ENCODE results near the gene ARHGAP10. TPM values are rescaled to one million over a fixed set of nuclear protein-coding genes. Genes with fewer than 3 reads are reported as not detected.

Gene ARHGAP10, protein sequence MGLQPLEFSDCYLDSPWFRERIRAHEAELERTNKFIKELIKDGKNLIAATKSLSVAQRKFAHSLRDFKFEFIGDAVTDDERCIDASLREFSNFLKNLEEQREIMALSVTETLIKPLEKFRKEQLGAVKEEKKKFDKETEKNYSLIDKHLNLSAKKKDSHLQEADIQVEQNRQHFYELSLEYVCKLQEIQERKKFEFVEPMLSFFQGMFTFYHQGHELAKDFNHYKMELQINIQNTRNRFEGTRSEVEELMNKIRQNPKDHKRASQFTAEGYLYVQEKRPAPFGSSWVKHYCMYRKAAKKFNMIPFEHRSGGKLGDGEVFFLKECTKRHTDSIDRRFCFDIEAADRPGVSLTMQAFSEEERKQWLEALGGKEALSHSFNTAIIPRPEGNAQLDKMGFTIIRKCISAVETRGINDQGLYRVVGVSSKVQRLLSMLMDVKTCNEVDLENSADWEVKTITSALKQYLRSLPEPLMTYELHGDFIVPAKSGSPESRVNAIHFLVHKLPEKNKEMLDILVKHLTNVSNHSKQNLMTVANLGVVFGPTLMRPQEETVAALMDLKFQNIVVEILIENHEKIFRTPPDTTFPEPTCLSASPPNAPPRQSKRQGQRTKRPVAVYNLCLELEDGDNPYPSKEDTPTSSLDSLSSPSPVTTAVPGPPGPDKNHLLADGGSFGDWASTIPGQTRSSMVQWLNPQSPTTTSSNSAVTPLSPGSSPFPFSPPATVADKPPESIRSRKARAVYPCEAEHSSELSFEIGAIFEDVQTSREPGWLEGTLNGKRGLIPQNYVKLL
- polyA plus RNA-seq (2011; rRNA removed) (17.6 and 20.2 TPM in 2 replicates), polyA minus RNA-seq (2011; rRNA and poly(A)+ RNA removed) (17.4 and 18.3 TPM in 2 replicates)

DNA sequence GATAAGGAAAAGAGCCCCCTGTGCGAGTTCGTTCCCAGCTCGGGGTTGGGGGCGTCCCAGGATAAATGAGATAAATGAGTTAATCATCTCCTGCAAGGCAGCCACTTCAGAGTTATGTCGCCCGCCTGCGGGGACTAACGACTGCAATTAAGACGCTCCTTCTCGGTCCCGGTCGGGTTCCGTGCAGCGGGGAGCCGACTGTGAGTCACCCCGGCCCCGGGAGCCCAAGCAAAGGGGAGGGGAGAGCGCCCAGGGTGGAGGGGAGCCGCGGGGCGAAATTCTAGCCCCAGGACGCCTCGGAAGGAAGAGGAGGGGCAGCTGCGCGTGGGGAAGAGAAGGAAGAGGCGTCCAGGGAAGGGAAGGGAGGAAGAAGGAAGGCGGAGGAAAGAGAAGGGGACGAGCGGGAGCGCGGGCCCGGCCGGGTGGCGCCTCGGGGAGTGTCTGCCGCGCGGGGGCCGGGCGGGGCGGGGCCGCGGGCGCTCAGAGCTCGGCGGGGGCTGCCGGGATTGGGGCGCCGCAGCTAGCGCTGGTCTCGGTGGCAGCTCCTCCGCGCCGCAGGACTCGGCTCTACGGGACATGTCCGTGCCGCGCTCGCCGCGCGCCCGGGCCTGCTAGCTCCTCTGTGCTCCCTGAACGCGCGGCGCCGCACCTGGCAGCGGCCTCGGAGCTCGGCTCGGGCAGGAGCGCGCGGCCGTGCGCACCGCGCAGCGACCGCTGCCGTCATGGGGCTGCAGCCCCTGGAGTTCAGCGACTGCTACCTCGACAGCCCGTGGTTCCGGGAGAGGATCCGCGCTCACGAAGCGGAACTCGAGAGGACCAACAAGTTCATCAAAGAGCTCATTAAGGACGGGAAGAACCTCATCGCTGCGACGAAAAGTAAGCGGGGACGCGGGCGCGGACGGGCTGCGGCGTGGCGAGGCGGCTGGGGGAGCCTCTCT is at the start of gene ARHGAP10:
Gene ARHGAP10, plus strand, starts transcription at position 509 of the 938 bp plus-strand sequence. Its CDS starts 214 bp downstream, at position 723.
- no peak for DNase-seq (ENCODE audit: low read depth)
- TF ChIP-seq, protein P1, sequence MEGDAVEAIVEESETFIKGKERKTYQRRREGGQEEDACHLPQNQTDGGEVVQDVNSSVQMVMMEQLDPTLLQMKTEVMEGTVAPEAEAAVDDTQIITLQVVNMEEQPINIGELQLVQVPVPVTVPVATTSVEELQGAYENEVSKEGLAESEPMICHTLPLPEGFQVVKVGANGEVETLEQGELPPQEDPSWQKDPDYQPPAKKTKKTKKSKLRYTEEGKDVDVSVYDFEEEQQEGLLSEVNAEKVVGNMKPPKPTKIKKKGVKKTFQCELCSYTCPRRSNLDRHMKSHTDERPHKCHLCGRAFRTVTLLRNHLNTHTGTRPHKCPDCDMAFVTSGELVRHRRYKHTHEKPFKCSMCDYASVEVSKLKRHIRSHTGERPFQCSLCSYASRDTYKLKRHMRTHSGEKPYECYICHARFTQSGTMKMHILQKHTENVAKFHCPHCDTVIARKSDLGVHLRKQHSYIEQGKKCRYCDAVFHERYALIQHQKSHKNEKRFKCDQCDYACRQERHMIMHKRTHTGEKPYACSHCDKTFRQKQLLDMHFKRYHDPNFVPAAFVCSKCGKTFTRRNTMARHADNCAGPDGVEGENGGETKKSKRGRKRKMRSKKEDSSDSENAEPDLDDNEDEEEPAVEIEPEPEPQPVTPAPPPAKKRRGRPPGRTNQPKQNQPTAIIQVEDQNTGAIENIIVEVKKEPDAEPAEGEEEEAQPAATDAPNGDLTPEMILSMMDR (IDR thresholded peaks at IDR 0.05; ENCODE audit: insufficient read depth, low read depth, low read length) = no peak
- Histone ChIP-seq H3K27me3 (ENCODE audit: control insufficient read depth, insufficient read depth, low read length) (no peaks in the 10 kb centered on the region), H3K36me3 (ENCODE audit: control insufficient read depth, insufficient read depth, low read length) (no peaks in the 10 kb centered on the region), H3K4me3 (ENCODE audit: low read depth, low read length) (peak within 1 kb of the TSS; percentile 62)
- CTCF ChIA-PET = interaction anchor here (0.6 to 4.4 kb wide), 6 partner anchors 13 to 146 kb away, joined by 3 to 38 read pairs (median 3); no protein-coding TSS in a partner anchor
- POLR2A ChIA-PET = interaction anchor here (0.6 to 0.7 kb wide), 3 partner anchors 8 to 116 kb away, joined by 3 to 5 read pairs (median 5); no protein-coding TSS in a partner anchor

DNA sequence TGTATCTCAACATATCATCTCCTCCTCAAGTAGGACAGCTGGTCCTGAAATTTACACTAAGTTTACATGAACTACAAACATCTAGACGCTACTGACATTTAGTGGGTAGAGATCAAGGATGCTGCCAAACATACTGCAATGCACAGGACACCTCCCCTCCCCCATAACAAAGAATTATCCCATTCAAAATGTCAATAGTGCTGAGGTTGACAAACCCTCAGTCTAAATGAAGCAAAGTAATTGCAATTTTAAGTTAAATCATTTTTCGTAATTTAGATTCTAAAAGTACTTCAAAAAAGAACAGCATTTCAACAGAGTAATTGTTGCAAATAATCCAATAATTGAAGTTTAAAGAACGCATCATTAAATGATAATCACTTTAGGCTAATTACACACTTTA is 49.1 kb upstream of the ARHGAP10 start:
- DNase-seq (ENCODE audit: low read depth) = no peak
- CTCF ChIA-PET = interaction anchor here (0.7 to 4.0 kb wide), 3 partner anchors 28 to 184 kb away, joined by 3 to 20 read pairs (median 4); no protein-coding TSS in a partner anchor
- POLR2A ChIA-PET = no interaction called here
- H3K4me3 ChIP-seq (ENCODE audit: low read depth, low read length) = no peak overlapping the region; the same call in 1 of the 2 replicates
- TF ChIP-seq, protein P1 (IDR thresholded peaks at IDR 0.05; ENCODE audit: insufficient read depth, low read depth, low read length) = no peak
- no peaks in the 10 kb centered on the region; the same call in 1 of the 2 replicates for H3K27me3 ChIP-seq (ENCODE audit: control insufficient read depth, insufficient read depth, low read length)
- no peaks in the 10 kb centered on the region; the same call in 1 of the 2 replicates for H3K36me3 ChIP-seq (ENCODE audit: control insufficient read depth, insufficient read depth, low read length)

DNA sequence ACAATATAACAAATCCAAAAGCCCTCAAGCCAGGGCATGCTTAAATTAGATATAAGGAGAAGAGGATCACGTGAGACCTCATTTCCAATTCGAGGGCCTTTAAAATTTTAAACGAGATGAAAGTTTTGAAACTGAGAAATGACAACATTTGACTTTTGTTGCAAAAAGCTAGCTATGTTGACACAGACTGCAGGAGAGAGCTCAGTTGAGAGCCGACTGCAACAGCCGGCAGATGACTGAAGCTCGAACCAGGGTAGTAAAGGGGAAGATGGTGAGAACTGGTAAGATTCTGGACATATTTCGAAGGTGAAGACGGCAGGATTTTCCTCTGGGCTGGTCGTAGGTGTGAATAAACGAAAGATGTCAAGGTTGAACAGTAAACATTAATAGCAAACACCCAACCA is 48.7 kb upstream of the ARHGAP10 start:
- H3K4me3 ChIP-seq (ENCODE audit: low read depth, low read length) = peak overlapping the region; percentile 78
- TF ChIP-seq, protein P1 (IDR thresholded peaks at IDR 0.05; ENCODE audit: insufficient read depth, low read depth, low read length) = no peak
- CTCF ChIA-PET = interaction anchor here (0.7 to 4.0 kb wide), 3 partner anchors 28 to 184 kb away, joined by 3 to 20 read pairs (median 4); no protein-coding TSS in a partner anchor
- H3K27me3 ChIP-seq (ENCODE audit: control insufficient read depth, insufficient read depth, low read length) = no peaks in the 10 kb centered on the region; the same call in 1 of the 2 replicates
- no peak for DNase-seq (ENCODE audit: low read depth)
- POLR2A ChIA-PET = interaction anchor here (0.5 to 0.6 kb wide), 2 partner anchors 33 to 72 kb away, joined by 3 to 5 read pairs; no protein-coding TSS in a partner anchor
- no peaks in the 10 kb centered on the region; the same call in 1 of the 2 replicates for H3K36me3 ChIP-seq (ENCODE audit: control insufficient read depth, insufficient read depth, low read length)

- peak; percentile 33 for DNase-seq (ENCODE audit: low read depth)
- H3K4me3 ChIP-seq (ENCODE audit: low read depth, low read length) = peak within 1 kb of the TSS; percentile 78
- TF ChIP-seq, protein P1 (IDR thresholded peaks at IDR 0.05; ENCODE audit: insufficient read depth, low read depth, low read length) = no peak
- ChIA-PET CTCF (interaction anchor here (0.8 to 4.0 kb wide), 4 partner anchors 138 to 186 kb away, joined by 3 to 20 read pairs (median 4); no protein-coding TSS in a partner anchor), POLR2A (interaction anchor here (0.5 to 0.6 kb wide), 3 partner anchors 34 to 159 kb away, joined by 3 to 5 read pairs (median 5); no protein-coding TSS in a partner anchor)
- H3K27me3 ChIP-seq (ENCODE audit: control insufficient read depth, insufficient read depth, low read length) = no peaks in the 10 kb centered on the region; the same call in 1 of the 2 replicates
- no peaks in the 10 kb centered on the region; the same call in 1 of the 2 replicates for H3K36me3 ChIP-seq (ENCODE audit: control insufficient read depth, insufficient read depth, low read length)
These were observed 47.9 kb upstream of the ARHGAP10 start, which contains the start of gene PRMT9 for GRCh38 chr4:147683717-147684700. PRMT9 (minus strand) TSS chr4:147684163; CDS start chr4:147683987, 176 bp downstream.

Data from BJ (cell line).